ENCODE data around the gene MTERF4.

MTERF4 gene

DNA sequence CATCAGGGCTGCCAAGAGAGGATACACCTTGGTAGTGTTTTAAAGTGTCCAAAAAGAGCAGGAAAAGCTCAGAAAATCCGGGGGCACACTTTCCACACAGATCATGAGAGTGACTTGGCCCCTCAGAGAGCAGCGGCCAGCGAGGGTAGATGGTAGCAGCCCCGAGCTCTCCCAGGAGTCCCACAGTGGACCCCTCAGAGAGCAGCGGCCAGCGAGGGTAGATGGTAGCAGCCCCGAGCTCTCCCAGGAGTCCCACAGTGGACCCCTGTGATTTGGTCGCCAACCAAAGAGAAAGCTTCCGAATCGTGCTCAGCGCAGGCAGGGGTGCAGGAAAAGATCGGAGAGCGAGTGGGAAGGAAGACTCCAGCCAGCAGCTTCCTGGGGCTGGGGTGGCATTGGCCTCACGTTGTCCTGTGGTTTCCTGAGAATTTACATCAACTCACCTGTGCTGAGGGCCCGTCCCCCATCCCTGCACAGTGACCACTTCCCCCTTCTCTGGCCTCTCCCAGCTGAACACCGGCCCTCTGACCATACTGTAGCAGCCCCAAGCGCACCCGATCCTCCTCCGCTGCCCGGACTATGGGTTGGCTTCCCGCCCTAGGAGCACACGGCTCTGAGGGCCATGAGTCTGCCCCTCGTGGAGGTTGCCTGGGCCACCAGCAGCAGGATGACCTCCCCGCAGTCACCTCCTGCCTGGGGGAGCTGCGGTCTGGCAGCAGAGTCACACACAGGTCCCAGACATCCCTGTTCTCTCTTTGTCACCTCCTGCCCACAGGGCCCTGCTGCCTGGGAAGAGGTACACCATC is 33.7 kb downstream of the MTERF4 start:
- DNase-seq, result no peak

DNA sequence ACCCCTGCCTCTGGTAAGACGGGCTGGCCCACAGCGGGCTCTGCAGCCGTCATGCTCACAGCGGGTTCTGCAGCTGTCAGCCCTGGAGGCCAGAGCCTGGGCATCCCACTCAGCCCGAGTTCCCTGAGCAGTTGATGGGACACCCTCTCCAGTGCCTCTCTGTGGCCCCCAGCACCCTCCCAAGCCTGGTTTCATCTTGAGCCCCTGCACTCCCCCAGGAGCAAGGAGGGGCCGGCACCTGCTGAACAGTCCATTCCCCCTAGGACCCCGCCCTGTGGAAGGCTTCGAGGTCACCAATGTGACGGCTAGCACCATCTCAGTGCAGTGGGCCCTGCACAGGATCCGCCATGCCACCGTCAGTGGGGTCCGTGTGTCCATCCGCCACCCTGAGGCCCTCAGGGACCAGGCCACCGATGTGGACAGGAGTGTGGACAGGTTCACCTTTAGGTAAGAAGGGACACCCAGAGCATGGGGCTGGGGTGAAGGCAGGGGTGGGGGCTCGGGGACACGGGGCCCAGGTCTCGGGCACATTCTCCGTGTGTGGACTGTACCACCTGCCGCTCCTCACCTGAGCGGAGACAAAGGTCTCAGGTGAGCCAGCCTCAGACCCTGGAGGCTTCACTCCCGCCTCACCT is 34.5 kb downstream of the MTERF4 start:
- DNase-seq, result no peak

DNA sequence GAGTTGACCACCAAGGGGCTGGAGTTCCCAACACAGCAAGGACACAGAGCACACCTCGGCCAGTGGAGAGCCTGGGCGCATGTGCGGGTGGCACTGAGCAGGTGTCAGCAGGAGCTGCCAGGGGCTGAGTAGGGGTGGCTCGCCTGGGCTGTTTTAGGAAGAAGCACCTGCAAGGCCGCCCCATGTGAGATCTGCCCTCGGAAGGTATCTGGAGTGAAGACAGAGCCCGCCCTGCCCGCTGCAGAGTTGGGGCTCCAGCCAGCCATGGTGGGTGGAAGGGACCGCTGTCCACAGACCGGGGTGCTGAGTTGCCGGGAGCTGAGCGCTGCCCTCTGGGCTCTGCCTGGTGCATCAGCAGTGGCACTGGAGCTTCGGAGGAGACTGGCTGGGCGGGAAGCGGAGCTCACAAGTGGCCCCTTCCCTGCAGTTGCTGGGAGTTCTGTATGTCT is 35.2 kb downstream of the MTERF4 start:
- DNase-seq, result no peak

DNA sequence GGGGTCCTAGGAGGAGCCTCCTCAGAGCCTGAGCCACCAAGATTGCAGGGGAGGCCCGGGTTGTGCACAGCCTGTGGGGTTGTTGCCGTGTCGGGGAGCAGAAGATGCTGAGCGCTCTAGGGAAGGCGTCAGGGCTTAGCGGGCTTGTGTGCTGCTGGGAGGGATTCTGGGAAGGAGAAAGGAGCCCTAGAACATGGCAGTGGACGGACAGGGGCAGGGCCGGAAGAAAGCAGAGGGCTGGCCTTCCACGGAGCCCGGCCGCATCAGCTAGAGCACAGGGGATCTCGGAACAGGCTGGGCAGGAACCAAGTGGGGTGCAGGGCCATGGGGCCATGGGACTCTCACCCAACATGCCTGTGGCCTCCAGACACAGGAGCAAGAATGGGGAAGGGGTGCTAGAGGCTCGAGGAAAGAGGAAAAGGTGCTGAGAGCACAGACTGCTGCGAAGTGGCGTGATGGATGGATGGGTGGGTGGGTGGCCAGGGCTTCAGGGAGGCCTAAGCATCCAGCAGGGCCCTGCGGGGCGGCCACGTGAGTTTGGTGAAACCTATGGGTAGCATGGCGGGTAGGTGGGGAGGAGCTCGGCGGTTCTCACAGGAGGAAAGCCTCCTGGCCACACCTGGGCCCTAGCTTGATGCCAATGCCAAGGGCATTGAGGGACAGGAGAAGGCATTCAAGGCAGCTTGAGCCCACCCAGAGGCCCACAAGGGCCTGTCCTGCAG is 35.8 kb downstream of the MTERF4 start:
- DNase-seq, result no peak

DNA sequence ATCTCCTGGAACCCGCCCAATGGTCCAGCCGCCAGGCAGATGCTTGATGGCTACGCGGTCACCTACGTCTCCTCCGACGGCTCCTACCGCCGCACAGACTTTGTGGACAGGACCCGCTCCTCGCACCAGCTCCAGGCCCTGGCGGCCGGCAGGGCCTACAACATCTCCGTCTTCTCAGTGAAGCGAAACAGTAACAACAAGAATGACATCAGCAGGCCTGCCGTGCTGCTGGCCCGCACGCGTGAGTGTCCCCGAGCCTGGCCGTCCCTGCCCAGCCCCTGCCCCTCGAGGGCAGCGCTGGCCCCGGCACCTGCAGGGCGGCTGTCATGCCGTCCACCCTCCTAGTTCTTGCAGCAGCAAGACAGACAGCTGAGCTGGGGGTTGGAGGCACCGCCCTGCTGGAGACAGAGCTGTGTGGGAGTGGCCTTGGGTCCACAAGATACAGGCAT is 36.7 kb downstream of the MTERF4 start:
- DNase-seq, result no peak

DNA sequence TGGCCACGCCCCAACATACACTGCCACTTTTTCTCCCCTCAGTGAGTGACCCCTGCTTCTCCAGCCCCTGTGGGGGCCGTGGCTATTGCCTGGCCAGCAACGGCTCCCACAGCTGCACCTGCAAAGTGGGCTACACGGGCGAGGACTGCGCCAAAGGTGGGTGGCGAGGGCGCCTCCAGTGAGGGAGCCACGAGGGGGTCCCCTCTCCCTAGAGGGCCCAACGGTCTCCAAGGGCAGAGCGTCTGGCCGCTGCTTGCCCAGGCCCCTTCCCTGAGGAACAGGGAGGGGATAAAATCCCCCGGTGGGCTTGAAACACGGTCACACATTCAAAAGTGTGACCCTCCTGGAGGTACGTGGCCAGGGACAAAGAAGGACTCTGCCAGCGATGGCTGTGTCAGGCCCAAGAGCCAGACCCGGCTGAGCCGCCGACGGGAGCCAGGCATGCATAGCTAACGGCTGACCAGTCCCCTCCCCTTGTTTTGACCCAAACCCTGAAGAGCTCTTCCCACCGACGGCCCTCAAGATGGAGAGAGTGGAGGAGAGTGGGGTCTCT is 37.2 kb downstream of the MTERF4 start:
- DNase-seq, result no peak

DNA sequence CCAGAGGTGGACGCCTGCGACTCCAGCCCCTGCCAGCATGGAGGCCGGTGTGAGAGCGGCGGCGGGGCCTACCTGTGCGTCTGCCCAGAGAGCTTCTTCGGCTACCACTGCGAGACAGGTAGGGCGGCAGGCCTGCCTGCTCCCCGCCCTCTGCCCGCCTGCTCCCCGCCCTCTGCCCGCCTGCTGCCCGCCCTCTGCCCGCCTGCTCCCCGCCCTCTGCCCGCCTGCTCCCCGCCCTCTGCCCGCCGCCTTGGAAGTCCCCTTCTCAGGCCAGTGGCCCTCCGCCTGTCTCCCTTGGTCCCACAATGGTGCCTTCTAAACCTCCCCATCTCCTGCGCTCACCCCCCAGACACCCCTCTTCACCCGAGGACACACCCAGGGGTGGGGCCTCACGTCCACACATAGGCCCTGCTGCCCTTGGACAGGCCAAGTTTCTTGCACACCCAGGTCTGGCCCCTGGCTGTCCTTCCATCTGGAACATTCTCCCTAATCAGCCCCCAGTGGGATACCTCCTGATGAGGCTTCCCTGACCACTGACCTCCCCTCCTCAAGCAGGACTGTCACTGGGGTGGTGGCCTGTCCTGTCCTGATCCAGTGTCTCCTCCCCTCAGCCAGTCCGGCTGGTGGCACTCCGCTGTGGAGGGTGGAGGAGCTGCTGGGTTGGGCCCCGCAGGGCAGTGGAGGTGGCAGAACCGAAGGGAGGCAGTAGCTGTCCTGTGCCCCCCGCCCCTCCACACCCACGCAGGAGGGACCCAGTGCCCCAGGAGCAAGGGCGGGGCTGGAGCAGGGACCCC is 37.9 kb downstream of the MTERF4 start:
- no peak for DNase-seq

DNA sequence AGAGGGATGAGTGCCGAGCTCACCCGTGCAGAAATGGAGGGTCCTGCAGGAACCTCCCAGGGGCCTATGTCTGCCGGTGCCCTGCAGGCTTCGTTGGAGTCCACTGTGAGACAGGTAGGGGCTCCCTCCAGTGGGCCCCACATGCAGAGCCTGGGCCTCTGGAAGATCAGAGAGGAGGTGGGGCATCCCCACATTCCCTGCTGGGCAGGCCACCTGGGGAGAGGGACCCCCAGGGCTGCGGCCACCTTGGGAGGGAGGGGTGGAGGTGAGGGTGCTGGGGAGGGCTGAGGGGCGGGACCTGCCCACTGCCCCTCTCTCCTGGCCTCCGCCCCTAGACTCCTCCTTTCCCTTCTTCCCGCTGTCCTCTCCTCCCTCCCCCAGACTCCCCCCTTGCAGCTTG is 38.5 kb downstream of the MTERF4 start:
- no peak for DNase-seq

DNA sequence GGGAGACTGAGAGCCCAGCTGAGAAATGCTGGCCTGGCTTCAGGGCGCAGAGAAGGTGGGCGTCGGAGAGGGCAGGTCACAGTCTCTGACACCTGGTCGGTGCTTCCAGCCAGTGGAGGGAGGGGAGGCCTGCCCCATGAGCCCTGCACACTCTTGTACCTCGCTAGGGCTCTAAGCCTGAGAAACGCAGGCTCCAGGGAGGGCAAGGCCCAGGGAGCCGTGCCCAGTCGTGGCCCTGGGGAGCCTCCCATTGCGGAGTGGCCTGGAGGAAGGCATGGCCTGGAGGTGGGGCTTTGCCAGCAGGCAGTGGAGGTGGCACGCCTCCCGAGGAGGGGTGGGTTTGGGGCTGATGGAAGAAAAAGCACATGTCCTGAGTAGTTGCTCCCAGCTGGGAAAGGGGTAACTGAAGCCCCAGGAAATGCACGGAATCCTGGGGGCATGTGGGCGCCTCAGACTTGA is 39.0 kb downstream of the MTERF4 start:
- no peak for DNase-seq

DNA sequence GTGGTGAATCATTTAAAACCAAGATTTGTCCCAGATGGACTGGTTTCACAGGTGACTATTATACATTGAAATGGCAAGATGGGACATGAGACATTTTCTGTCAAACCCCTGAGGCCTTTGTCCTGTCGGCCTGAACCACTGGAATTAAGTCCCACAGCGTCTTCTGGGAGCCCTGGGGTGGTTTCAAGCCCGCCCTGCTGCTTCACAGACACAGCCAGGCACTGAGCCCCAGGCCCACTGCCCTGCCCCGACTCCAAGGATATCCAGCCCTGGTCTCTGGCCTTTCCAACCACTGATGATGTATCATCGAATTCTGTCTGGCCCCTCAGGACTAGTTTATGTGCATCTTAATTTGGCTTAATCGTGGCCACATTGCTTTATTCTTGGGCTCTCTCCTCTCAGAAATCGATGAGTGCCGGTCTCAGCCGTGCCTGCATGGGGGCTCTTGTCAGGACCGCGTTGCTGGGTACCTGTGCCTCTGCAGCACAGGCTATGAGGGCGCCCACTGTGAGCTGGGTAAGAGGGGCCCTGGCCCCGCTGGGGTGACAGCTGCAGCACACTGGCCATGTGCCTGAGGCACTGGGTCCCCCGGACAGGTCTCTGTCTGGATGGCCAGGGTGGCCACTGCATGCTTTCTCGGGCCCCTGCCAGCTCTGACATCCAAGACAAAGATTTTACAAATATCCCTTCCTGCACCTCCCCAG is 39.5 kb downstream of the MTERF4 start:
- no peak for DNase-seq

DNA sequence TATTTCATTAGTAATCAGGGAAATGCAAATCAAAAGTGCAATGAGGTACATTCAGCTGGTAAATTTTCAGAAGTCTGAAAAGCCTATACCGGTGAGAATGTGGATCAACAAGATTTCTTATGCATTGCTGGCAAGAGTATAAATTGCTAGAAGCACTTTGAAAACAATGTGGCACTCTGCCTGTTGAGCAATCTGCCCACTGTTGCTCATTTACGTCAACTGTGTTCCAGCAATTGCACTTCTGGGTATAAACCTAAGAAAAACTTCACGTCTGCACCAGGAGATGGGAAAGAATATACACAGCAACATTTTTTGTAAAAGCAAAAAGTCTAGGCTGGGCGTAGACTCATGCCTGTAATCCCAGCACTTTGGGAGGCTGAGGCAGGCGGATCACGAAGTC is 40.8 kb downstream of the MTERF4 start:
- DNase-seq, result no peak

DNA sequence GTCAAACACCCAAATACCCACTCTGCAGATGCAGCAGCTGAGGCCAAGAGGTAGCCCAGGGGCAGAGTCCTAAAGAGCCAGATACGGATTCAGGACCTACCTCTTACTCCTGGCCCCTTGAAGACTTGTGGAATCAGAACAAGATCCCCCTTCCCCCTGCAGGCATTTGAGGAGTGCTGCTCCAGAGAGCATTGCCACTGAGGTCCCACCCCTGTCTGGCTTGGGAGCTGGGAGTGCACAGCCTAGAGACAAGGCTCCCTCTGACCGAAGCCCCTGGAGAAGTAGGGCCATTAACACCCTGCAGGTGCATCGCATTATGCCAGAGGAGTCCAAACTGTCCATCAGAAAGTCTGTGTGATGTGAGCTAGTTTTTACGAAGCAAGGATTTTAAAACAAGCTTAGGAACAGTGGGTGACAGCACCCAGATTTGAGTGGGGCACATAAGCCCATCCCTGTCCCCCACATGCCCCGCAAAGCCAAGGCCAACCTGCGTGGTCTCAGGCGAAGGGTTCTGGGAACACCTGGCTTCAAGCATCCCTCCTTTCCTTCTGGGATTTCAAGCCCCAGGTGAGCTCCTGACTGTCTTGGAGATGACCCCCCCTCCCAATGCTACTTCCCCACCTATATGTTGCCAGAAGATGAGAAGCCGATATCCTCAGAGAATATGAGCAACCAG is 48.4 kb downstream of the MTERF4 start:
- no peak for DNase-seq

DNA sequence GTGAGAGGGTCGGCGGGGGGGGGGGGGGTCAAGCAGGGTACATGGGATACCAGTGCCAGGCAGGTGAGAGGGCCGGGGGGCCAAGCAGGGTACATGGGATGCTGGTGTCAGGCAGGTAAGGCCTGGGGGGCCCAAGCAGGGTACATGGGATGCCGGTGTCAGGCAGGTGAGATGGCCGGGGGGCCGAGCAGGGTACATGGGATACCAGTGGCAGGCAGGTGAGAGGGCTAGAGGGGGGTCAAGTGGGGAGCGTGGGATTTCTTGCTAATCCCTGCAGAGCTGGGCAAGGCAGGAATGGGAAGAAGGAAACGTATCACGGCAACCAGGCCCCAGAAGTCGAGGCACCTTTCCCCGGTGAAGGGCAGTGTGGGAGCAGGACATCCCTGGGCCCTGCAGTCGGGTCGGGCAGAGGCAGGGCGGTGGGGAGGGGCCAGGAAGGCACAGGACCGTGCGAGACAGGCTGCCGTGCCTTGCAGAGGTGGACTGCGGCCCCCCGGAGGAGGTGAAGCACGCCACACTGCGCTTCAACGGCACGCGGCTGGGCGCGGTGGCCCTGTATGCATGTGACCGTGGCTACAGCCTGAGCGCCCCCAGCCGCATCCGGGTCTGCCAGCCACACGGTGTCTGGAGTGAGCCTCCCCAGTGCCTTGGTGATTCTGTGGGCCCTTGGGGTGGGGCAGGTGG is 49.3 kb downstream of the MTERF4 start:
- no peak for DNase-seq

DNA sequence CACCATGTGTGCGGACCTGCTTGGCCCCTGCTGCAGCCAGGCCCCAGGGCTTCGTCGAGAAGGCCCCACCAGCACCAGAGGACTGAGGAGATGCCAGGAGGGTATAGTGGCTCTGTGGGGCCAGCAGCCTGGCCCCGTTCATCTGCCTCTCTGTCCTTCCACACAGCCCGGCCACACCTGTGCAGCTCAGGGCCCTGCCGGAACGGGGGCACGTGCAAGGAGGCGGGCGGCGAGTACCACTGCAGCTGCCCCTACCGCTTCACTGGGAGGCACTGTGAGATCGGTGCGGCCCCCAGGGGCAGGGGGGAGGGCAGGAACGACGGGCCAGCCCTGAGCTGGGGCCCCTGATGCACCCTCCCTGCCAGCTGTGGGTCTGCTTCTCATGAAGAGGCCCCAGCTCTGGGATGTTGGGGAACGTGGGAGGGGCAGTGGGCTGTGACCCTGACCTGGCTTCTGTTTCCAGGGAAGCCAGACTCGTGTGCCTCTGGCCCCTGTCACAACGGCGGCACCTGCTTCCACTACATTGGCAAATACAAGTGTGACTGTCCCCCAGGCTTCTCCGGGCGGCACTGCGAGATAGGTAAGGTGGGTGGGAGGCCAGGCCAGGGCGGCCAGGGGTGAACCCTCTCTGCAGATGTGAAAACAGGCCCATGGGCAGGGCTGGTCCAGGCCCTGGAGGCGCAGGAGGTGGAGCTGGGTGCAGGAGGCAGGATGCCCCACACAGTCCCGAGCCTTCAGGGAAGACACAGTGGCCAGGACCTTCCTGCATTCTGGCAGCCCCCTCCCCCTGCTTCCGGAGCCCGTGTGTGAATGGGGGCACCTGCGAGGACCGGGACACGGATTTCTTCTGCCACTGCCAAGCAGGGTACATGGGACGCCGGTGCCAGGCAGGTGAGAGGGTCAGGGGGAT is 50.3 kb downstream of the MTERF4 start:
- DNase-seq, result no peak

DNA sequence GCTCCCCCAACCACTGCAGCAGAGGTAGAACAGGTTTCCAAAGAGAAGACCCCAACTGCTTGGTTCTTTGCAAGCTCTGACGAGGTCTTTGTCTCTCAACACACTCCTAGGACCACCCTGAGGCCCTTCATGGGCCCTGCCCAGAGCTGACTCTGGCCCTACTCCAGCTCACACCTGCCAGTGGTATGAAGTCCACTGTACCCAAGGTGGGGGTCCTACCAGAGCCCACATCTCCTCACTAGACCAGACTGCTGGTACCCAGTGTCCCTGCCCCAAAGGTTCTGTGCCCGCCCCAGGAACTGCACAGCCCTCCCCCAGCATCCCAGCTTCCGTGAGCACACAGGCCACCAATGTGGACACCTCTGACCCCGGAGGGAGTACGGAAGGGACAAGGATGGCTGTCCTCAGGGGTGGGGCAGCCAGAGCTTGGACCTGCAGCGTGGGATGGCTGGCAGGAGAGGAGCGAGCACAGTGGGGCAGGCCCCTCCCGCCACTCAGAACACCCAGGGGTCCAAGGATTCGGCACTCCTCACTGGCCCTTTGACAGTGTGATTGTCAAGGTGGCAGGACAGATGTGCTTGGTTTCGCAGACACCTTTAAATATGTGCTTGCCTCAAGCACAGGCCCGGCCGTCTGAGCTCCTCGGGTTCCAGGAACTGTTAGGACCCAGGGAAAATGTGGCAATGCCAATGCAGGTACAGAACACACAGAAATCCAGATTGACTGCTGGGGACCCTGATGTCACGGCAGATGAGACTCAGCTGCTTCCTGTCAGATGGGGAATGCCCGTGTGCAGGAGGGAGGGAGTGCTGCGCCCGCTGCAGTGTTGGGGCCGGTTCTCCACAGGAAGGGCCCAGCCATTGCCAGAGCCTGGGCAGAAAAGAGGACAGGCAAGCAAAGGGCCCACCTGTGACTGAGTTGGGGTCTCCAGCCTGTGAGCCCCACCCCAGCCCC is 51.2 kb downstream of the MTERF4 start:
- no peak for DNase-seq

DNA sequence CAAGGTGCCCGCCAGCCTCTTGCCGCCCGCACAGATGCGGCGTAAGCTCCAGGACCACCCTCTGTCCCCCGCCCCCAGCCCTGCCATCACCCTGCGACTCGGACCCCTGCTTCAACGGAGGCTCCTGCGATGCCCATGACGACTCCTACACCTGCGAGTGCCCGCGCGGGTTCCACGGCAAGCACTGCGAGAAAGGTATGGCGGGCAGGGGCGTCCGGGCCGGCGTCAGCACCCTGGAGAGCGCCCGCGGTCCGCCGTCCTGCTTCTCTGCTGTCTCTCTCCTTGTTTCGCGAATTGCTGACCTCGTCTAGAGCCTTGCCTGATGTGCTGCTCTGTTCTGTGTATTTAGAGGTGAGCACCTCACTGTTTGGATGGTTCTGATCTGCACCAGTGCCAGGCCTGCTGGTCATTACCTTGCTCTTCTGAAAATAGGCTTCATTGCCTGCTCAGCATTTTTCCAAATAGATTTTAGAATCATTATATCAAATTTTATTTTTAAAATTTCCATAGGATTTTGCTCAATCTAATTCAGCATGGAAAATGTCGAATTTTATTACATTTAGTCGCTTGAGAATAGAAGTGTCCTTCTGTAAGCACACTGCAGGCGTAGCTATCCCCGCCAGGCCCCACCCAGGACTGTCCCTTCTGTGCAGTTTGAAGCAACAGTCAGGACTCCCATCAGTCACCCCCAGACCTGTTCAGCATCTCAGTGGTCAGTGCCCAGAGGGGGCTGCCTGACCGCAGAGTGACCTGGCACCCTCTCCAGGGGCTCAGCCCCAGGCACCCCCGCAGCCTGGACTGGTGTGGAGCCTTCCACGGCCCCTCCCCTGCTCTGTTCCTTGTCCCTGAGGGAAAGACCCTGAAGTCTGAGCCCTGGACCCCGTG is 52.1 kb downstream of the MTERF4 start:
- DNase-seq, result no peak

DNA sequence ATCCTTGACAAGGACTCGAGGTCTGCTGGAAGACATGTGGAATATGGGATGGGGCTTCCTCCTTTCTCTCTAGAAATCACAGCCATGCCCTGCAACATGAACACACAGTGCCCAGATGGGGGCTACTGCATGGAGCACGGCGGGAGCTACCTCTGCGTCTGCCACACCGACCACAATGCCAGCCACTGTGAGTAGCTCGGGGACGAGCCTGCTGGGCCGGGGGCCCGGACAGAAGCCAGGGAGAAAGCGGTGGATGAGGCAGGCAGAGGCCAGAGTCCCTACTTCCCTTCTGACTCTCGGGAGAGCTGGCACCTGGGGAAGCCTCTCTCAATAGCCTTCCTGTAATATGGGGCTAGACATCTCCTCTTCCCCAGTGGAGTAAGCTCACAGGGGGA is 53.1 kb downstream of the MTERF4 start:
- DNase-seq, result no peak
